NCI-H2029 (cell line): ENCODE data around the gene CEACAM7.
"Not testable (repeated sequence)": the region's sequence is repeated elsewhere in the genome, so short reads cannot be mapped to it uniquely, and the experiment has no call there.

Experiments used
- DNase-seq: peaks from one replicate; lab custom pipeline; 2025; lab: John Stamatoyannopoulos, UW

CEACAM7 gene

GRCh38 chr19:41688098-41688497 is at the start of gene CEACAM7:
Gene CEACAM7, minus strand, starts transcription at chr19:41688270. Its CDS starts 105 bp downstream, at chr19:41688165.
- no peak for DNase-seq

- DNase-seq = no peak
Observed at GRCh38 chr19:41735071-41735600, 47.1 kb upstream of the CEACAM7 start.

GRCh38 chr19:41734585-41734984 is 46.5 kb upstream of the CEACAM7 start:
- DNase-seq = peak; percentile 97

- no peak for DNase-seq
Observed at GRCh38 chr19:41734156-41734555, 46.1 kb upstream of the CEACAM7 start.

GRCh38 chr19:41726493-41726892 is 38.4 kb upstream of the CEACAM7 start:
- no peak for DNase-seq

GRCh38 chr19:41720103-41720502 is 32.0 kb upstream of the CEACAM7 start:
- no peak for DNase-seq

GRCh38 chr19:41718761-41719160 is 30.7 kb upstream of the CEACAM7 start:
- DNase-seq = no peak

GRCh38 chr19:41714598-41714997 is 26.5 kb upstream of the CEACAM7 start:
- DNase-seq = no peak

- peak; percentile 42 for DNase-seq
Observed at GRCh38 chr19:41711376-41712261, 23.5 kb upstream of the CEACAM7 start.

GRCh38 chr19:41709951-41710645 is 22.0 kb upstream of the CEACAM7 start:
- no peak for DNase-seq

- DNase-seq = not testable (repeated sequence)
Observed at GRCh38 chr19:41709516-41709915, 21.4 kb upstream of the CEACAM7 start.

- peak; percentile 90 for DNase-seq
Observed at GRCh38 chr19:41708481-41708880, 20.4 kb upstream of the CEACAM7 start, which contains the start of gene CEACAM5. Gene CEACAM5, plus strand, starts transcription at chr19:41708626. Its CDS starts 106 bp downstream, at chr19:41708732.

- no peak for DNase-seq
Observed at GRCh38 chr19:41707871-41708371, 19.9 kb upstream of the CEACAM7 start.

- DNase-seq = peak; percentile 31
Observed at GRCh38 chr19:41707502-41707812, 19.4 kb upstream of the CEACAM7 start.

- peak; percentile 85 for DNase-seq
Observed at GRCh38 chr19:41706741-41707501, 18.9 kb upstream of the CEACAM7 start.

- no peak for DNase-seq
Observed at GRCh38 chr19:41705393-41706174, 17.5 kb upstream of the CEACAM7 start.

GRCh38 chr19:41703602-41704293 is 15.7 kb upstream of the CEACAM7 start:
- DNase-seq = no peak

GRCh38 chr19:41702171-41702651 is 14.1 kb upstream of the CEACAM7 start:
- DNase-seq = no peak

GRCh38 chr19:41701401-41702075 is 13.5 kb upstream of the CEACAM7 start:
- no peak for DNase-seq
